Mononuclear cell (primary cell): ENCODE measurements around the gene ACER2. TPM values are rescaled to one million over a fixed set of nuclear protein-coding genes. Genes with fewer than 3 reads are reported as not detected.
"Not testable (repeated sequence)": the region's sequence is repeated elsewhere in the genome, so short reads cannot be mapped to it uniquely, and the experiment has no call there.

ENCODE experiments used
- H3K27me3 ChIP-seq: 2 replicates; pipeline ENCODE4 v1.6.0; 2011; ENCODE audit warnings: low read length, control low read depth; ENCODE audit not compliant: insufficient read depth
- H3K4me1 ChIP-seq: 2 replicates; pipeline ENCODE4 v1.5.1; 2011; ENCODE audit warnings: mild to moderate bottlenecking, low read length, control low read depth; ENCODE audit not compliant: insufficient read depth
- H3K4me3 ChIP-seq: 2 replicates; pipeline ENCODE4 v1.5.1; 2011; ENCODE audit warnings: mild to moderate bottlenecking, low read length, moderate library complexity
- H3K9me3 ChIP-seq: 2 replicates; pipeline ENCODE4 v1.5.1; 2011; ENCODE audit warnings: low read depth, mild to moderate bottlenecking, control low read depth, low read length
- total RNA-seq: library from RNA; depleted of rRNA; stranded (reverse); fragments of >200 nt; gene quantifications from one replicate; pipeline ENCODE4 v1.2.3, GENCODE V29; 2012

ACER2 gene
- 4.2 TPM for total RNA-seq

GRCh38 chr9:19408693-19409400, at the start of gene ACER2:
ACER2 (plus strand) TSS chr9:19409009; CDS start chr9:19409085, 76 bp downstream.
- H3K9me3 ChIP-seq, result no peaks in the 10 kb centered on the region
- peak within 1 kb of the TSS; percentile 67 for H3K4me3 ChIP-seq
- no peaks in the 10 kb centered on the region for H3K27me3 ChIP-seq
- peaks cover 19% of the 10 kb centered on the region for H3K4me1 ChIP-seq

- no peaks in the 10 kb centered on the region for H3K4me1 ChIP-seq
- no peaks in the 10 kb centered on the region for H3K27me3 ChIP-seq
These were observed 39.7 kb upstream of the ACER2 start for GRCh38 chr9:19369107-19369506.

GRCh38 chr9:19371942-19372341, 36.9 kb upstream of the ACER2 start:
- Histone ChIP-seq H3K4me1 (no peaks in the 10 kb centered on the region), H3K4me3 (no peak overlapping the region), H3K9me3 (no peaks in the 10 kb centered on the region), H3K27me3 (no peaks in the 10 kb centered on the region)

More at GRCh38 chr9:19369107-19369506, 39.7 kb upstream of the ACER2 start:
- H3K4me3 ChIP-seq, result no peak overlapping the region
- H3K9me3 ChIP-seq, result no peaks in the 10 kb centered on the region

- no peaks in the 10 kb centered on the region for H3K9me3 ChIP-seq
- no peak overlapping the region for H3K4me3 ChIP-seq
- H3K4me1 ChIP-seq, result no peaks in the 10 kb centered on the region
- no peaks in the 10 kb centered on the region for H3K27me3 ChIP-seq
These were observed 36.2 kb upstream of the ACER2 start for GRCh38 chr9:19372567-19372966.

GRCh38 chr9:19373527-19373926, 35.3 kb upstream of the ACER2 start:
- Histone ChIP-seq H3K9me3 (no peaks in the 10 kb centered on the region), H3K27me3 (no peaks in the 10 kb centered on the region), H3K4me3 (no peak overlapping the region)

GRCh38 chr9:19375538-19375937, 33.3 kb upstream of the ACER2 start:
- H3K4me1 ChIP-seq, result peaks cover 19% of the 10 kb centered on the region
- H3K4me3 ChIP-seq, result no peak overlapping the region
- H3K9me3 ChIP-seq, result no peaks in the 10 kb centered on the region
- H3K27me3 ChIP-seq, result no peaks in the 10 kb centered on the region

More at GRCh38 chr9:19373527-19373926, 35.3 kb upstream of the ACER2 start:
- peaks cover 9% of the 10 kb centered on the region for H3K4me1 ChIP-seq

- Histone ChIP-seq H3K9me3 (no peaks in the 10 kb centered on the region), H3K4me3 (no peak overlapping the region), H3K4me1 (peaks cover 22% of the 10 kb centered on the region), H3K27me3 (no peaks in the 10 kb centered on the region)
These were observed 31.9 kb upstream of the ACER2 start for GRCh38 chr9:19376931-19377330.

GRCh38 chr9:19378164-19378563, 30.6 kb upstream of the ACER2 start:
- Histone ChIP-seq H3K9me3 (no peaks in the 10 kb centered on the region), H3K4me3 (no peak overlapping the region), H3K27me3 (no peaks in the 10 kb centered on the region), H3K4me1 (peaks cover 22% of the 10 kb centered on the region)

- H3K9me3 ChIP-seq, result no peaks in the 10 kb centered on the region
- H3K27me3 ChIP-seq, result no peaks in the 10 kb centered on the region
- no peak overlapping the region for H3K4me3 ChIP-seq
- peaks cover 22% of the 10 kb centered on the region for H3K4me1 ChIP-seq
These were observed 30.2 kb upstream of the ACER2 start for GRCh38 chr9:19378647-19379046.

GRCh38 chr9:19379283-19379682, 29.5 kb upstream of the ACER2 start:
- Histone ChIP-seq H3K9me3 (no peaks in the 10 kb centered on the region), H3K27me3 (no peaks in the 10 kb centered on the region), H3K4me3 (peak overlapping the region; percentile 56), H3K4me1 (peaks cover 22% of the 10 kb centered on the region)

- H3K4me1 ChIP-seq, result peaks cover 22% of the 10 kb centered on the region
- H3K4me3 ChIP-seq, result peak overlapping the region; percentile 56
- H3K27me3 ChIP-seq, result no peaks in the 10 kb centered on the region
- H3K9me3 ChIP-seq, result no peaks in the 10 kb centered on the region
These were observed 29.1 kb upstream of the ACER2 start for GRCh38 chr9:19379697-19380046.

GRCh38 chr9:19380826-19381075, 28.1 kb upstream of the ACER2 start:
- H3K4me3 ChIP-seq, result peak overlapping the region; percentile 56
- peaks cover 22% of the 10 kb centered on the region for H3K4me1 ChIP-seq
- H3K9me3 ChIP-seq, result no peaks in the 10 kb centered on the region
- H3K27me3 ChIP-seq, result no peaks in the 10 kb centered on the region

GRCh38 chr9:19381656-19382055, 27.2 kb upstream of the ACER2 start:
- peaks cover 22% of the 10 kb centered on the region for H3K4me1 ChIP-seq
- H3K27me3 ChIP-seq, result no peaks in the 10 kb centered on the region
- H3K4me3 ChIP-seq, result no peak overlapping the region
- H3K9me3 ChIP-seq, result no peaks in the 10 kb centered on the region

- H3K27me3 ChIP-seq, H3K9me3 ChIP-seq, H3K4me3 ChIP-seq, H3K4me1 ChIP-seq: not testable (repeated sequence)
These were observed 23.6 kb upstream of the ACER2 start for GRCh38 chr9:19385212-19385611.

- no peaks in the 10 kb centered on the region for H3K9me3 ChIP-seq
- peaks cover 3% of the 10 kb centered on the region for H3K27me3 ChIP-seq
- no peak overlapping the region for H3K4me3 ChIP-seq
- no peaks in the 10 kb centered on the region for H3K4me1 ChIP-seq
These were observed 22.9 kb upstream of the ACER2 start for GRCh38 chr9:19385786-19386501.

GRCh38 chr9:19386502-19387044, 22.2 kb upstream of the ACER2 start:
- Histone ChIP-seq H3K4me3 (no peak overlapping the region), H3K4me1 (no peaks in the 10 kb centered on the region), H3K27me3 (peaks cover 3% of the 10 kb centered on the region), H3K9me3 (no peaks in the 10 kb centered on the region)
